T1000 (cell line): Measurements from ENCODE around the gene EIPR1.

Experiments used
- DNase-seq: peaks from one replicate; lab custom pipeline; 2025; ENCODE audit warnings: mixed read lengths; lab: John Stamatoyannopoulos, UW

The EIPR1 gene

DNA sequence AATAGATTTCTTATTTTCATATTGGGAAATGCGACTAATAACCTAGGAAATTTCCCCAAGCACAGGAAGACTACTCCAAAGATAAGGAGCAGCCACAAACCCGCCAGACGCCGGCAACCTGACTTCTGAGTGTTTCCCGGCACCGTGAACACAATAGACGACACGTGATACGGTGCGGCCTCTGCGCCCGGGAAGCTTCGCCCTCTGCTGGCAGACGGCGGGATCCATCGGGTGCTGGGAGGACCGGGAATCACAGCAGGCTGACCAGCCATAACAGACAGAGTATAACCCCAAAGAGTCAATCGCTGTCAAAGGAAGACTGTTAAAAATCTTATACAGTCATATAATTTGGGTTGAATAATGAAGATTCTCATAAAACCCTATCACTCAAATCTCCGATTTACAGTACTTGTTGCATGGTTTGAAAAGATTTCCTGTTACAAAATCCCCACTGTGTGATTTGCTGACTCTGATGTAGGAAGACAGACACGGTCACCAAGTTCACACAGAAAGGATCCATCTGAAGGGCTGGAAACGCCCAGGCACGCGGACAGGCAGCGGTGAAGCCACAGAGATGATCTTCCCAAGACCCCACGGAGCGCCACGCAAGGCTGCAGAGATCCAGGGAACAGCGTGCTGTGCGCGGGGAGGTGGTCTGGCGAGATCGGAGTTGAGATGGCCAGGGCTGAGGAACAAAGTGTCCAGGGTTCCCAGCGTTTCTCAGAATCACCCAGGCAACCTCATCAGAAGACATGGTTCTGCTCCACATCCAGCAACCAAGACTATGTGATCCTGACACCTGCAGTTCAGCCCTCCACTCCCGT, 73.8 kb downstream of the EIPR1 start:
- no peak for DNase-seq

DNA sequence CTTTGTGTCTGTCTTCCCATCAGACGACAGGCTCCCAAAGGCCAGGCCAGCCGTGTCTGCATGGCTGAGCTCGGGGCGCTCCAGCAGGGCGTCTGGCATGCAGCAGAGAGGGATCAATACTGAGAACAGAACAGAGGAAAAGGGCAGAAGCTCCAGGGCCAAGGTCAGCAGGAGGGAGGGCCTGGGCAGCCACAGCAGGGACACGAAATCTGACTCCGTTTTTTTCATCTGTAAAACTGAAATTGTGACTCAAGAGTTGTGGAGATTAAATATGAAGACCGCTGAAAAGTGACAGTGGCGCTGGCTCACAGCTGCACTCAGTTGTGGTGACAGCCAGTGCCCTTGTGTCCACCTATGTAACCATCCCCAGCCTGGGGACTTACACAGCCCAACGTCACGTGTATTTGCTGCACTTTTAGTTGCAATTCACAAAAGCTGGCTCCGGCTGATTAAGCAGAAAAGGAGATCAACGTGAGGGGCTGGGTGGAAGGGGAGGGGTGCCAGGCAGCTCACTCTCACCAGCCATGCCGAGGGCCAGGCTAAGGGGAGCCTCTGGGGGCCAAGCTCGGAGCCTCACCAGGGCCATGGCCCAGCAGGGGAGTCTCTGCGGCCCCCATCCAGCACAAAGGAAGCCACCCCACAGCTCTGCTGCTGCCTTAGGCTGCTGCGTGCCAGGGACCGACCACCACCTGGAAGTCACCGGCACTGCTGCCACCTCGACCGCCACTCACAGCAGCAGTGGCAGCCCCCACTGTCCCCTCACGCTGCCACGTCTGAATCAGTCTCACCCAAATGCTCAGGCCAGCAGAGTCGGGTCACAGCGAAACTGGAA, 74.7 kb downstream of the EIPR1 start:
- DNase-seq: no peak

DNA sequence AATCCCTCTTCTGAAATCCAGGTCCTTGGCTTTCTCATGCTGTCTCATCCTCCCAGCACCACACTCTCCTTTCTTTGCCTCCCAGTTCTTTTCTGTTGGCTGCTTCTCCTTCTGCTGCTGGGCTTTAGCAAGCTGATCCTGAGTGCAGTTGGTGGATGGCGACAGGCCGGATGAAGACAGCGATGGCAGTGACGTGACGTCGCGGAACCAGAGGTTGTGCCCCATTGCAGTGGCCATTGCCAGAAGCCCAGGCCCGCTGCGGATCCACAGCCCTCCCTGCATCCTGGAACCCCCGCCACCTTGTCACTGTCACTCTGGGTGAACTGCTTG, 75.2 kb downstream of the EIPR1 start:
- DNase-seq: no peak

DNA sequence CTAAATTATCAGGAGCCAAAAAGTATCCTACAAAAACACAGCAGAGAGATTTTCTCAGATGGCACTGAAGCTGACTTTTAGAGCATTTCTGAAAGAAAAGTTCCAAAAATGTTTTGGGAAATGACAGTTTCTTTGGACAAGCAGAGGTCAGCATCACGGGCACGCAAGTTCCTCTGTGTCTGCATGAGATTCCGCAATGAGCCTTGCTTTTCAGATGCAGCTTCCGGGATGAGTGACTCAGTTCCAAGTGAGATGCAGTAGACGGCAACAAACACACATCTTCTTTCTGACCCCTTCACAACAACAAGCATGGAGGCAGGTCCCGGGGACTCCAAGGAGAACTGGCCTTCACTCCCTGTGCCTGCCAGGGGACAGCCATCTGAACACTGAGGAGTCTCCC, 76.6 kb downstream of the EIPR1 start:
- no peak for DNase-seq

DNA sequence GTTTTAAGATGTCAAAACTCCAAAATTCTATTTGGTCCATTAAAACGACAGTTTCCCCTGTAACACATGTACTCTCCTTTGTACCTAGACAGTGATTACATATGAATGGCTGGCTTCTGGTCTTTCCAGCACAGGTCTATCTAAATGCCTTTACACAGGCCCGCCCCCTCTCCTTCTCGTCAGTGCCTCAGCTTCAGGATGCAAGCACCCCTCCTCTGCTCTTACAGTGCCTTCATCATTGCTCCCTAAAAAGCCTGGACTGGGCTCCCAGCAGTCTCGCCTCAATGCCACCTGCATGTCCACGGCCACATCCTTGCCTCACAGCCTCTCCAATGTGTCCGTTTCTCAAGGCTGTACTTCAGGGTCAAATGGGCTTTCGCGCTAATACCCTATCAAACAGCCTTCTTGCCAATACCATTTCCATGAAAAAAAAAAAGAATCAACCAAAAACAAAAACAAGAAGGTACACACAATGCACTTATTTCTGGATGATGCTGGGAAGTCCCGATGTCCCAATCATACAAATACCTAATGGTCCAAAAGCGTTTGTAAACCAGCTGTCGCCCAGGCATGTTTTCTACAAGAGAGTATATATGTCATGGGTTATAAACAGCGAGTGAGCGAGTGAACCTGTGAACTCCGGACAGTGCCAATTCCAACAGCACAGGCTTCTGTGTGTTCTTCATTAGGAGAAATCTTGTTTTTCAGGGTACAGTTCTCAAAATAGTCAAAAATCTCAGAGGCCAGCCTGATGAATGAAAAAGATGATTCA, 77.2 kb downstream of the EIPR1 start:
- DNase-seq: no peak

DNA sequence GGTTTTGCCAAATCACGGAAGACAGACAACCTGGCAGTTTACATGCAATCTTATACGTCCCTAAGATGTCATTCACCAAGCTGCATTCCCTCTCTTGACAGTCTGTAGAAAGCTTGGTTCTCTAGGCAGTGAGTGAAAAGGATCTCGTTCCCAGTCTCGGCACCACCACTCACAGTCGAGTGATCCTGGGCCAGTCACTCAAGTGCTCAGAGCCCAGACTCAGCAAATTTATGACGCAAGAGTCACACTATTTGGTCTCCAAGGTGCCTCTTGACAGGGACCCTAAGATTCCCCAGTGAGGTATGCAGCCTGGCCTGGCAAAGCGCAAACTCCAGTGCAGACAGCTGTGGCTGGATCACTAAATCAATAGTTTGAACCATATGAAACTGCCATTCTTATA, 77.9 kb downstream of the EIPR1 start:
- no peak for DNase-seq

DNA sequence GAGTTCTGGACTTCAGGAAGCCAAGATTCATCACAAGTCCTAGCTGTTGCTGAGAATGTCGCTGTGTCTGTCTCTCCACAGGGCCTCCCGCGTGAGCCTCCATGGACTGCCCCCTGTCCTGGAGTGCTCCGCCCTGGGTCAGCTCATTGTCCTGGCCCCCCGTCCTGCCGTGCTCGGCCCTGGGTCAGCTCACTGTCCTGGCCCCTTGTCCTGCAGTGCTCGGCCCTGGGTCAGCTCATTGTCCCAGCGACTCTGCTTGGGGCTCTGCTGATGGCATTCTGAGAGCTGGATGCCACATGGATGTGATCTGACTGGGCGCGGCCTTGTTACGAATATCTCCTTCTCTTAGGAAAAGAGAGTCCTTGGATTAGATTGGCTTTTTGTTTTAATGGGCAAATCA, 78.5 kb downstream of the EIPR1 start:
- no peak for DNase-seq

DNA sequence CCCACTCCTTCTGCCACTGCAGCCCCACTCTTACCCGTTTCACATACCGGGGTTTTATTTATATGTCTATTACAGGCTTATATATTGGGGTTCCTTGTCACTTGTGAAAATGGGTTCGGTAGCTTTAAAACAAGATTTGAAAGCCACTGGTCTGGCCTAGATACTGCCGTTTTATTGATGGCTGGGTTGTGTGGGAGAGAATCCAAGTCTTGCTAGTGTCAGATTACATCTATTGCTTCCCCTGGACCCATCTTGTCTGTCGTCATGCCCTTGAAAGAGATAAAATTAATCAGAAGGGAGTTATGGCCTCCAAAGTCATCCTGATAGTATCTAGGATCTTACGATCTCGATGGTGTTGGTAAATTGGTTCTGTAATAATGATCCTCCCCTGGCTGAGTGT, 79.4 kb downstream of the EIPR1 start:
- no peak for DNase-seq

DNA sequence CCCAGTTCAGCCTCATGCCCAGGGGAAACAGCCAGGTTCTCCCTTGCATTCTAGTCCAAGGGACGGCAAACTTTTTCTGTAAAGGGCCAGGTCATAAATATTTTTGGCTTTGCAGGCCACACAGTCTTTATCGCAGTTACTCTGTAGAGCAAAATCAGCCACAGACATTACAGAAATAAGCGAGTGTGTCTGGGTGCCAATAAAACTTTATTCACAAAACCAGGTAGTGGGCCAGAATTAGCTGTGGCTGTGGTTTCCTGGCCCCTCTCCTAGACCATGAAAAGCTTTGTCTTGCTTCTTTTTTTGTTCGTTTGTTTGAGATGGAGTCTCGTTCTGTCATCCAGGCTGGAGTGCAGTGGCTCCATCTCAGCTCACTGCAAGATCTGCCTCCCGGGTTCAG, 80.1 kb downstream of the EIPR1 start:
- no peak for DNase-seq

DNA sequence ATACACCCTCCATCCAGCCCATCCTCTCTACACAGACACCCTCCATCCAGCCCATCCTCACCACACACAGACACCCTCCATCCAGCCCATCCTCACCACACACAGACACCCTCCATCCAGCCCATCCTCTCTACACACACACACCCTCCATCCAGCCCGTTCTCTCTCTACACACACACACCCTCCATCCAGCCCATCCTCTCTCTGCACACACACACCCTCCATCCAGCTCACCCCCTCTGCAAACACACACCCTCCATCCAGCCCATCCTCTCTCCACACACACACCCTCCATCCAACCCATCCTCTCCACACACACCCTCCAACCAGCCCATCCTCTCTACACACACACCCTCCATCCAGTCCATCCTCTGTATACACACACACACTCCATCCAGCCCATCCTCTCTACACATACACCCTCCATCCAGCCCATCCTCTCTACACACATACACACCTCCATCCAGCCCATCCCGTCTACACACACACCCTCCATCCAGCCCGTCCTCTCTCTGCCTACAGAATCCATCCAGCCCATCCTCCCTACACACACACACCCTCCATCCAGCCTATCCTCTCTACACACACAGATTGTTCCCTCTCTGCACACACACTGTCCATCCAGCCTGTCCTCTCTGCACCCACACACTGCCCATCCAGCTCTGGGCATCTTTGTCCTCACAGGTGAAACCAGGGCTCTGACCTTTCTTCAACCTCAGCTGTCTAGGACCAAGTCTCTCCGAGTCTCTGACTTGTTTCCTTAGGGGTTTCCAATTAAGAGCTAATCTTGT, 81.2 kb downstream of the EIPR1 start:
- DNase-seq: no peak

DNA sequence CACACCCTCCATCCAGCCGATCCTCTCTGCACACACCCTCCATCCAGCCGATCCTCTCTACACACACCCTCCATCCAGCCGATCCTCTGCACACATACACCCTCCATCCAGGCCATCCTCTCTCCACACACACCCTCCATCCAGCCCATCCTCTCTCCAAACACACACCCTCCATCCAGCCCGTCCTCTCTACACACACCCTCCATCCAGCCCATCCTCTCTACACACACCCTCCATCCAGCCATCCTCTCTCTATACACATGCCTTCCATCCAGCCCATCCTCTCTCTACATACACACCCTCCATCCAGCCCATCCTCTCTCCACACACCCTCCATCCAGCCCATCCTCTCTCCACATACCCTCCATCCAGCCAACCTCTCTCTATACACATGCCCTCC, 83.1 kb downstream of the EIPR1 start:
- DNase-seq: no peak

DNA sequence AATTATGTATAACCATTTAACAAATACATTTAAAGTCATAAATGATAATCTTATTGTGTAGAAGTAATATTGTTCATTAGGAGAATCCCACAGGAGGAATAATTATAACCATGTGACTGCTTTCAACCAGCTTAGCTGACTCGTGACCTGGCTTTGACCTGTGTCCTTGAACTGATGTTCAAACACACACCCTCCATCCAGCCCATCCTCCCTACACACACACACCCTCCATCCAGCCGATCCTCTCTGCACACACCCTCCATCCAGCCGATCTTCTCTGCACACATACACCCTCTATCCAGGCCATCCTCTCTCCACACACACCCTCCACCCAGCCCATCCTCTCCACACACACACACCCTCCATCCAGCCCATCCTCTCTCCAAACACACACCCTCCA, 83.5 kb downstream of the EIPR1 start:
- no peak for DNase-seq

DNA sequence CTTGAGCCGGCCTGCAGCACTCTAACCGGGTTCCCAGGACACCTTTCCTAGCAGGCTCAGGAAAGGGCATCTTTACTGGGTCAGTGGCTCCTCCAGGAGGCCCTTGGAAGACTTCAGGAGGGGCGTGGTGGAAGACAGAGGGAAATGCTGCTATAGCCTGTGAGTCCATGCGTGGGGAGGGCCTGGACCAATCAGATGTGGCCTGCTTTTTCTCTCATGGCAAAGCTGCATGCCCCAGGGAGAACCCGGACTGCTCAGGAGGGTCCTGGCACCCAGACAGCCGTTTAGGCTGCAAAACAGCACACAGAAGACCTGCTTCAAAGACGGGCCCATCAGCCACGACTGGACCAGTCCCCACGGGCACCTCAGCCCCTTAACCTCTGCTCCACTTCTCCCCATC, 84.4 kb downstream of the EIPR1 start:
- no peak for DNase-seq

DNA sequence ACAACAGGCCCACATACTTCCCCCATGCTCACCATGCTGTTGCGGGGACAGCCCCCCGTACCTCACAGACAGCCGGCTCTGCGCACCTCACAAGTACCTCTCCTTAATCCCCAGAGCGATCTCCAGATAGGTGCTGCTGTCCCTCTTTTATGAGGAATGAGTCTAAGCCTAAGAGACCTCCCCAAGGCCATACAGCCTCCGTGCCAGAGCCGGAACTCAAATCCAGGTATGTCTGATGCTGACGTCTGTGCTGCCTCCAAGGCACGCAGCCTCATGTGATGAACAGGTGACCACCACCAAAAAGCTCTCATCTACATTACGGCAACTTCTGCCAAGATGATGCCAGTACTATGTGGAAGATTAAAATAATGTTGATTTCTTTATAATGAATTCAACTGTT, 85.2 kb downstream of the EIPR1 start:
- DNase-seq: no peak

DNA sequence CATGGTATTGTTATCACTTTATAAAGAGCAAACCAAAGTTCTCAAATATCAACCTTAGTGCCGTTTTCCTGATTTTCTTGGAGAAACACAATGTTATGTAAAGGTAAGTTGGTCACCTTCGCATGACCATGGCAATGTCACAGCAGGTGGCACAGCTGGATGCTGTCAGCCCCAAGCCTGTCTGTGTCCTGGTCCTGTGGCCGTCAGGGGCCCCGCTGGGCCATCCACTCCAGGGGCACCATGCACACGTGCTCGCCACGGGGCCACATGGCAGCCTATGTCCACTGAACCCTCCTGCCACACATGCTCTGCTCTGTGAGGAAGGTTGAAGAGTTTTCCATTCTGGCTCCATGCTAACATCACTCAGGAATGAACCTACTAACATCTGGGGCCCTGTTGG, 85.9 kb downstream of the EIPR1 start:
- DNase-seq: no peak

DNA sequence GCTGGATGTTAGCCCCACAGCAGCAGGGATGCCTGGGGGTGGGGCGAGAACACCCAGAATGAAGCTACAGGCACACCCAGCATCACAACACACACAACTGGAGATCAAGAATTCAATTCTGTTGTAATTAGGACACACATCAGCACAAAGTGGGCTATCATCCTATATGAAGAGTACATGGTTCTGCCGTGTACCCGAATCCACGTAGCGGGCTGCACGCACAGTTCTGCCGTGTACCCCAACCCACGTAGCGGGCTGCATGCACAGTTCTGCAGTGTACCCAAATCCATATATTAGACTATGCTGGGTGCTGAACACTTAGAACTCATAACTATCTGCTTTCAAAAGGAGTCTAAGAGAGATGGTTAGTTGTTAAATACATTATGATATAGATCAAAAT, 86.5 kb downstream of the EIPR1 start:
- no peak for DNase-seq

DNA sequence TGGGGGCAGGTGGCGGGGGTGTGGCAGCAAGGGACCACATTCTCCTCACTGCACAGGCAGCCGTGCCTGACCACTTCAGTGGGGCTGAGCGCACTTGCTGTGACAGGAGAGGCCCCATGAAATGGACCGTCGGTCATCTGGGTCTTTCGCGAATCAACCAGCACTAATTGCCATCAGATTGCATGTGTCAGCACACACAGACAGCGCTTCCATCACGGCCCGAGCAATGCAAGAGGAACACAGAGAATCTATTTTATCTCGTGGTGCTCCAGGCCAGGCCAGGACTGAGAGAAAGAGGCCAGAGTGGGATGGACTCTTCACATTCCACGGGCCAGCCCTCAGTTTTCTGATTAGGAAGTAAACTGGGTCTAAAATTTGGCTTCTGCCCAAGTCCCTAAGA, 87.0 kb downstream of the EIPR1 start:
- no peak for DNase-seq

DNA sequence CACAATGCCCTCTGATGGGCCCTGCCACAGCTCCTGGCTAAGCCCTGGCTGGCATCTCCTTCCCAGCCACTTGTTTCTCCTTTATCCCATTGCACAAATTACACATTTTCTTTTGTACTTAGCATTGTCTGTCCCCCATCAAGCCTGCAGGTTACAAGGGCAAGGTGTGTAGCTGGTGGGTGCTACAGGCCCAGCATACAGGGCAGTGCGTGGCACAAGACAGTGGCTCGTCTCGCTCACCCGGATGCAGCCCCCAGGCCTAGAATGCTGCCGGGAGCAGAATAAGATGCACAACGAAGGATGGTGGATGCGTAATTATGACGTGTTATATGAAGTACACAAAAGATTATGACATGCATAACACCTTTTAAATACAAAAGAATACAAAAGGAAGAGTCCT, 87.6 kb downstream of the EIPR1 start:
- no peak for DNase-seq

DNA sequence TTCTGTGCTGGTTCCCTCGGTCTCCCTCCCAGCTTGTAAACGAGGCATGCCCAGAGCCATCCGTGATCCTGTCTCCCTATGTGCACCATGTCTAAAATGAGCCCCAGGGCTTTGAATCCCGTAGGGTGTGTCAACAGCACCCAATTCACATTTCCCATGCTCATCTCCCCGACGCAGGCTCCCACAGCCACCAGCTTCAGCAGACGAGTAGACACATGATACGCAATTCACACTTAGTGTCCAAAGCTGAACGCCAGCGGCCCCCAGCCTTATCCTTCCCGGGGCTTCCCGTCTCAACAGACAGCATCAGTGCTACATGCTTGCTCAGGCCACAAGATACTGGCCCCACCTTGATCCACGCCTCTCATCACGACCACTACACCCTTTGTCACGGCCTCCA, 88.1 kb downstream of the EIPR1 start:
- DNase-seq: no peak

DNA sequence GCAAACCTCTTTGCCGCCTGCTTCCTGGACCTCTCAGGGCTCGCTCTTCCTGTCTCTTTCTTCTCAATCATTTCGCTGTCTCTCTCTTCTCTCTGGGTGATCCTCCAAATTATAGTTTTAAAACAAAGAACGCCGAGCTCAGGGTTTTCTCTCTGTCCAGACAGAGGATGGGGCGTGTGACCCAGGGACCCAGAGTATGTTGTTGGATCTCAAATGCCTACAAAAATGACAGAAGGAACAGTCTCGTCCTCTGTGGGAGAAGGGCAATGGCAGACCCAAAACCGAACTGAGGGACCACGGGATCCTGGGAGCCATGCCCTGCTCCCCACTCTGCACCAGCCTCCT, 88.5 kb downstream of the EIPR1 start:
- DNase-seq: no peak

DNA sequence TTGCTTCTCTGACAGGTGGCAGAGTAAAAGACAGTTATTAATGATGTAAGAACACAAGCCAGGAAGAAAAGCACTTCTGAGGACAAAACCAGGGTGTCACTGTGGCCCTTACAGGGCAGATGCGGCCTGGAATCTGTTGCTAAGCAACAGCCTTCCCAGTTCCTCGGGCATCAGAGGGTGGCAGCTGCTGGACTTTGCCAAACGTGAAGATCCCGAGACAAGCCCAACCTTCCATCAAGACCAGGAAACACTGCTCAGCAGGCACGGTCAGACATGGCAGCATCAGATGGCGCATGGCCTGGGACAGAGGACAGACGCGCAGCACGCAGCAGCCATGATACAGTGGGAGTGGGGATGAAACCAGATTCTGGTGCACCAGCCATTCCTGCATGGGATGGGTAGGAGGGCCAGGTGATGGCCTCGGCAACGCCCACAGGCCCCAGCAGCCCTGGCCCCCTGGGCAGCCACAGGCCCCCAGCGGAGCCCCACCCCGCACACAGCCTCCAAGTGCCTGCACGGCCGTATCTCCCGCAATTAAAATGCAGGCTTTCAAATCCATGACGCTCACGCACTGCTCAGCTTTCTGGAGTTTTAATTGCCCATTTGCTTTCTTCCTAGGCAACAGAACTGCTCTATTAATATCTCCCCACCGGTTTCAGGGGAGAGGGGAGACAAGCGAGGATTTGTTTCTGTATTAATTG, 89.0 kb downstream of the EIPR1 start:
- no peak for DNase-seq

DNA sequence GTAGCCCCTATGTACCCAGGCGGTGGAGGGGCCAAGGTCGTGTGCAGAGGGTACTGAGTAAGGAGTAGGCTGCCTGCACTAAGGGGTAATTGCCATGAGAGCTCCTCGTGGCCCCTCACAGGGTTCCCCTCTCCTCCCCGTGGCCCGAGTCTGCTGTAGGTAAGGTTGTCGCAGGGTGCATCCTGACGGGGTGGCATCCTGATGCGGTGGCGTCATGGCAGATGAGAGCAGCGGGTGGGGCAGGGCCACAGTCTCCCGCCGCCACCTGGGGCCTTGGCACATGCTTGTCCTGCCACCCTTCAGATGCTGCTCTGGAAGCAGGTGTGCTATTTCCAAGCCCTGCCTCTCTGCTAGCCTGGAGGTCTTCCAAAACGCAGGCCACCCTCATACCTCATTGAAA, 89.7 kb downstream of the EIPR1 start:
- DNase-seq: no peak
